Vagina (tissue), 2 donors: ENCODE results near the gene ADGRF1.

Experiments used
- POLR2AphosphoS5 ChIP-seq, 2 donors: sonication (generic); formaldehyde crosslinking; IDR thresholded peaks; one replicate each; pipeline ENCODE4 v1.9.0; 2017; ENCODE audit warnings: antibody characterized with exemption in 2 of 2, mild to moderate bottlenecking in 2 of 2, low read depth in 1 of 2; ENCODE audit not compliant: insufficient read depth in 1 of 2
- TF ChIP-seq, protein P1 (sequence below), 3 experiments: fragments of 450-650 bp in 2 of 3; fragments of 200-600 bp in 1 of 3; sonication (generic) in 1 of 3; IDR thresholded peaks; one replicate each; pipeline ENCODE4 v1.5.1; 2017 to 2019; ENCODE audit warnings: antibody characterized with exemption in 3 of 3, mild to moderate bottlenecking in 2 of 3, moderate library complexity in 2 of 3

DNA sequence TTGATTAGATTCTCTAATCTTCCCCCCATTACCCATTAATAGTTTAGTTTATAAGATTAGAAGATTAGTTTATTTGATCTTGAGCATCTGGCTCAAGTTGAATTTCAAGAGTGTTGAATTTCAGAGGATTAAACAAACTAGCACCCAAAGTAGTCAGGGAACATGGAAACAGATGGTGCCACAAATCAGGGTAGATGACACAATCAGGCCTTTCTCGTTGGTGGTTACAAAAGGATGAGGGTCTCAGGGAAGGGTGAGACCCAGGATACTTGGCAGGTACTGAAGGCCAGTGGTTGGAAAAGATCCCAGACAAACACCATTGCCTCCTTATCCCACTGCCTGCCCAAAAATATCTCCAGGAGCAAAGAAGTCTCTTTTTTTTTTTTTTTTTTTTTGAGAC is 29.5 kb upstream of the ADGRF1 start:
- TF ChIP-seq, protein P1, sequence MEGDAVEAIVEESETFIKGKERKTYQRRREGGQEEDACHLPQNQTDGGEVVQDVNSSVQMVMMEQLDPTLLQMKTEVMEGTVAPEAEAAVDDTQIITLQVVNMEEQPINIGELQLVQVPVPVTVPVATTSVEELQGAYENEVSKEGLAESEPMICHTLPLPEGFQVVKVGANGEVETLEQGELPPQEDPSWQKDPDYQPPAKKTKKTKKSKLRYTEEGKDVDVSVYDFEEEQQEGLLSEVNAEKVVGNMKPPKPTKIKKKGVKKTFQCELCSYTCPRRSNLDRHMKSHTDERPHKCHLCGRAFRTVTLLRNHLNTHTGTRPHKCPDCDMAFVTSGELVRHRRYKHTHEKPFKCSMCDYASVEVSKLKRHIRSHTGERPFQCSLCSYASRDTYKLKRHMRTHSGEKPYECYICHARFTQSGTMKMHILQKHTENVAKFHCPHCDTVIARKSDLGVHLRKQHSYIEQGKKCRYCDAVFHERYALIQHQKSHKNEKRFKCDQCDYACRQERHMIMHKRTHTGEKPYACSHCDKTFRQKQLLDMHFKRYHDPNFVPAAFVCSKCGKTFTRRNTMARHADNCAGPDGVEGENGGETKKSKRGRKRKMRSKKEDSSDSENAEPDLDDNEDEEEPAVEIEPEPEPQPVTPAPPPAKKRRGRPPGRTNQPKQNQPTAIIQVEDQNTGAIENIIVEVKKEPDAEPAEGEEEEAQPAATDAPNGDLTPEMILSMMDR (IDR thresholded peaks at IDR 0.05), result no peak
- TF ChIP-seq POLR2AphosphoS5 (IDR thresholded peaks at IDR 0.05; ENCODE audit: insufficient read depth in 1 of 2, low read depth in 1 of 2), result no peak
